Activated CD4-positive, alpha-beta memory T cell treated with anti-CD3 and anti-CD28 coated beads for 36 hours (primary cell): ENCODE data around the gene TIRAP. TPM values are rescaled to one million over a fixed set of nuclear protein-coding genes. Genes with fewer than 3 reads are reported as not detected.

ENCODE experiments used
- total RNA-seq, 2 experiments: library from RNA; stranded (reverse); gene quantifications; one replicate each; pipeline ENCODE4 v1.2.3, GENCODE V29; 2021

TIRAP gene
- total RNA-seq, 2 experiments from 2014 or later: 7.3 to 8.8 TPM

Other genes starting within 250 kb of the TIRAP start
- 1 to 10 TPM; 2.5 to 2.7 TPM for gene CDON, start 220.2 kb upstream of the TIRAP start, total RNA-seq
- gene RPUSD4, start 71.4 kb upstream of the TIRAP start, total RNA-seq: 10 to 100 TPM; 32.4 to 34.1 TPM
- 1 to 10 TPM; 8.0 to 9.7 TPM for gene FAM118B, start 71.3 kb upstream of the TIRAP start, total RNA-seq
- gene SRPRA, start 14.2 kb upstream of the TIRAP start, total RNA-seq: 100 to 1,000 TPM; 142 to 149 TPM
- gene FOXRED1, start 13.9 kb upstream of the TIRAP start, total RNA-seq: 10 to 100 TPM; 41.7 to 42.3 TPM
- gene DCPS, start 21.0 kb downstream of the TIRAP start, total RNA-seq: 10 to 100 TPM; 40.1 to 43.9 TPM
- gene ST3GAL4, start 72.6 kb downstream of the TIRAP start, total RNA-seq: 10 to 100 TPM in 1 of 2 experiments, 1 to 10 TPM in 1; 9.8 to 10.7 TPM